OCI-LY3 (cell line): ENCODE measurements around the gene KL.

Source experiments
- EZH2phosphoT487 ChIP-seq: fragments of 200-600 bp; shearing (Covaris generic); IDR thresholded peaks from 2 replicates; pipeline ENCODE4 v1.6.1; 2018; ENCODE audit warnings: antibody characterized with exemption, mixed run types, low read depth
- TF ChIP-seq, protein P1 (sequence below): fragments of 200-600, 300-600 bp; sonication (generic); IDR thresholded peaks from 2 replicates; pipeline ENCODE4 v1.5.1; 2014; ENCODE audit warnings: antibody characterized with exemption, low read length, low read depth

DNA sequence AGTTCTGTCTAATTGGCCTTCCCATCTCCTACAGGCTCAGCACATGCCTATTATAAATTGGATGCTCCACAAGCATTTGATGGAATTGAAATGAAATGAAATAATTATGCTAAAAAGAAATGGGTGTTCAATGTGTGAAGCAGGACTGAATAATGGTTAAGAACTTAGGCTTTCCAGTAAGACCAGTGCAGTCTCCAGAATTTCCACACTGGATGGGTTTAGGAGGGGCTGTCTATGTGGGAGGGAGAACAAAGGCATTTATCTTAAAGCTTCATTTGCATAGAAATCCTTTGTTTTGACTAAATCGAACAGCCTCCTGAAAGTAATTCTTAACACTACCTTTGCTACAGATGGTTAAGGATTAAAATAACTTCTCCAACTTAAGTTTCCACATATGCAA, 47.9 kb upstream of the KL start:
- no peak for TF ChIP-seq EZH2phosphoT487
- TF ChIP-seq, protein P1, sequence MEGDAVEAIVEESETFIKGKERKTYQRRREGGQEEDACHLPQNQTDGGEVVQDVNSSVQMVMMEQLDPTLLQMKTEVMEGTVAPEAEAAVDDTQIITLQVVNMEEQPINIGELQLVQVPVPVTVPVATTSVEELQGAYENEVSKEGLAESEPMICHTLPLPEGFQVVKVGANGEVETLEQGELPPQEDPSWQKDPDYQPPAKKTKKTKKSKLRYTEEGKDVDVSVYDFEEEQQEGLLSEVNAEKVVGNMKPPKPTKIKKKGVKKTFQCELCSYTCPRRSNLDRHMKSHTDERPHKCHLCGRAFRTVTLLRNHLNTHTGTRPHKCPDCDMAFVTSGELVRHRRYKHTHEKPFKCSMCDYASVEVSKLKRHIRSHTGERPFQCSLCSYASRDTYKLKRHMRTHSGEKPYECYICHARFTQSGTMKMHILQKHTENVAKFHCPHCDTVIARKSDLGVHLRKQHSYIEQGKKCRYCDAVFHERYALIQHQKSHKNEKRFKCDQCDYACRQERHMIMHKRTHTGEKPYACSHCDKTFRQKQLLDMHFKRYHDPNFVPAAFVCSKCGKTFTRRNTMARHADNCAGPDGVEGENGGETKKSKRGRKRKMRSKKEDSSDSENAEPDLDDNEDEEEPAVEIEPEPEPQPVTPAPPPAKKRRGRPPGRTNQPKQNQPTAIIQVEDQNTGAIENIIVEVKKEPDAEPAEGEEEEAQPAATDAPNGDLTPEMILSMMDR: no peak
